Skeletal muscle tissue (tissue), 4 donors: ENCODE results near the gene ARIH2. TPM values are rescaled to one million over a fixed set of nuclear protein-coding genes. Genes with fewer than 3 reads are reported as not detected.

Source experiments
- H3K27ac ChIP-seq: one replicate; pipeline ENCODE4 v1.7.0; 2013; ENCODE audit warnings: mild to moderate bottlenecking, low read depth, low read length, inconsistent platforms
- H3K27me3 ChIP-seq, 3 donors: one replicate each; pipeline ENCODE4 v1.7.0; 2013; ENCODE audit warnings: low read length in 3 of 3; ENCODE audit not compliant: control insufficient read depth in 3 of 3, insufficient read depth in 3 of 3
- H3K36me3 ChIP-seq, 3 donors: one replicate each; pipeline ENCODE4 v1.7.0; 2013; ENCODE audit warnings: low read length in 3 of 3; ENCODE audit not compliant: control insufficient read depth in 3 of 3, insufficient read depth in 3 of 3
- H3K4me1 ChIP-seq, 3 donors: one replicate each; pipeline ENCODE4 v1.7.0; 2013; ENCODE audit warnings: low read length in 3 of 3, mild to moderate bottlenecking in 3 of 3; ENCODE audit not compliant: control insufficient read depth in 3 of 3, insufficient read depth in 3 of 3
- H3K4me3 ChIP-seq, 3 donors: one replicate each; pipeline ENCODE4 v1.7.0; 2013; ENCODE audit warnings: low read length in 3 of 3
- H3K9ac ChIP-seq, 3 donors: one replicate each; pipeline ENCODE4 v1.7.0; 2013; ENCODE audit warnings: low read length in 3 of 3, mild to moderate bottlenecking in 3 of 3, moderate library complexity in 2 of 3, low read depth in 1 of 3
- H3K9me3 ChIP-seq, 3 donors: one replicate each; pipeline ENCODE4 v1.7.0; 2013; ENCODE audit warnings: low read length in 3 of 3; ENCODE audit not compliant: control insufficient read depth in 3 of 3
- total RNA-seq: library from RNA; depleted of rRNA; stranded (reverse); fragments of >200 nt; gene quantifications from one replicate; pipeline ENCODE4 v1.2.3, GENCODE V29; 2014
- donor health status: Osteomylitis.

Gene ARIH2
- total RNA-seq, 1 donor from 2014 or later = 51.7 TPM

DNA sequence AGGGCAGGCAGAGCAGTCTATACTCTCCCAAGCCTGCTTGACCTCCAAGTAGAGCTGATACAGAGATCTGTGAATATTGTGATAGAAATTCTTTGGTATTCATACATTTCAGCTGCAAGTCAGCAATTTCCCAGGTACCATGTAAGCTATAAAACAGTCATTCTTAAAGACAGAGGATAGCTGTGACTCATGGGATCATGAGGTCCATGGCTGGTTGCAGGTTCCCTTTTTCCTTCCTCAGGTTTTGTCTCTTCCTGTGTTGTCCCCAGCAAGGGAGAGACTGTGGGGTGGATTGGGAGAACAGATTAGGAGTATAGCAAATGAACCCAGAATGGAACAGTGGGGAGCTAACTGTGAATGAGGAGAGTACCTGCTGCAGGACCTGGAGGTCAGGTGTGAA, 66.0 kb downstream of the ARIH2 start:
- H3K27ac ChIP-seq = no peak overlapping the region
- peak overlapping the region in 1 of 3 donors; percentile 4 for H3K9ac ChIP-seq
- peaks cover 44 to 60% (median 57%) of the 10 kb centered on the region in 3 donors for H3K36me3 ChIP-seq
- no peak overlapping the region for H3K4me3 ChIP-seq
- H3K27me3 ChIP-seq = no peaks in the 10 kb centered on the region
- peaks cover 8 to 9% (median 9%) of the 10 kb centered on the region in 3 donors for H3K4me1 ChIP-seq
- no peaks in the 10 kb centered on the region for H3K9me3 ChIP-seq

DNA sequence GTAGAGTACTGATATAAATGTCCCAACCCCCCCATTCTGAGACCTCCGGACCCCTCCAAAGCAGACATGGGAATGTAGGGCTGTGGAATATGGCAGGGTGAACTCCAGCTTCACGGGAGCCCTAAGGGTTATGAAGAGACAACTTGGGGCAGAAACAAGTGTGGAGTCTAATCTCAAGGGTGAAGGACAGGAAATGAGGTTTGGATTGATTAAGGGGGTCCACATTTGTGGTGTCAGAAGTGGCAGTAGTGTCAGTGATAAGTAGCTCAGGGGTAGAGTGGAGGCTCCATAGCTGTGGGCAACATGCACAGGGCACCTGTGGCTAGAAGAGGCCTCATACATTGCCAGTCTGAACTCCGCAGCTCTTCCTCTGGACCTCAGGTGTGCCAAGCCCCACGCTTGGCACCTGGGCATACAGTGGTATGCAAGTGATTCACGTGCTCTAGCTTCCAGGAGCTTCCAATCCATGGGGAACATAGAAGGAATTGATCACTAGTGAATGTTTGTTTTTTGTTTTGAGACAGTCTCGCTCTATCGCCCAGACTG, 67.3 kb downstream of the ARIH2 start:
- Histone ChIP-seq H3K9ac (no peak overlapping the region), H3K27me3 (no peaks in the 10 kb centered on the region), H3K4me3 (no peak overlapping the region), H3K36me3 (peaks cover 35 to 51% (median 45%) of the 10 kb centered on the region in 3 donors), H3K9me3 (no peaks in the 10 kb centered on the region), H3K4me1 (peaks cover 10 to 19% (median 13%) of the 10 kb centered on the region in 3 donors), H3K27ac (no peak overlapping the region)

GRCh38 chr3:48989126-48989795, 70.6 kb downstream of the ARIH2 start:
- Histone ChIP-seq H3K27me3 (no peaks in the 10 kb centered on the region), H3K9me3 (no peaks in the 10 kb centered on the region), H3K27ac (peak overlapping the region; percentile 87), H3K9ac (peak overlapping the region; percentile 73 to 92 (median 79)), H3K36me3 (peaks cover 11 to 24% (median 15%) of the 10 kb centered on the region in 3 donors), H3K4me1 (peaks cover 25 to 33% (median 28%) of the 10 kb centered on the region in 3 donors), H3K4me3 (peak overlapping the region; percentile 80 to 91 (median 88))

GRCh38 chr3:48989796-48990635, 71.4 kb downstream of the ARIH2 start, which contains the start of gene P4HTM:
TSS of gene P4HTM (plus strand) at chr3:48990241. CDS start at chr3:48990257, 16 bp downstream.
- Histone ChIP-seq H3K9me3 (no peaks in the 10 kb centered on the region), H3K4me1 (peaks cover 25 to 33% (median 28%) of the 10 kb centered on the region in 3 donors), H3K4me3 (peak within 1 kb of the TSS; percentile 82 to 91 (median 88)), H3K27me3 (no peaks in the 10 kb centered on the region), H3K9ac (peak within 1 kb of the TSS; percentile 80 to 92 (median 86)), H3K27ac (peak within 1 kb of the TSS; percentile 87), H3K36me3 (peaks cover 7 to 16% (median 10%) of the 10 kb centered on the region in 3 donors)

DNA sequence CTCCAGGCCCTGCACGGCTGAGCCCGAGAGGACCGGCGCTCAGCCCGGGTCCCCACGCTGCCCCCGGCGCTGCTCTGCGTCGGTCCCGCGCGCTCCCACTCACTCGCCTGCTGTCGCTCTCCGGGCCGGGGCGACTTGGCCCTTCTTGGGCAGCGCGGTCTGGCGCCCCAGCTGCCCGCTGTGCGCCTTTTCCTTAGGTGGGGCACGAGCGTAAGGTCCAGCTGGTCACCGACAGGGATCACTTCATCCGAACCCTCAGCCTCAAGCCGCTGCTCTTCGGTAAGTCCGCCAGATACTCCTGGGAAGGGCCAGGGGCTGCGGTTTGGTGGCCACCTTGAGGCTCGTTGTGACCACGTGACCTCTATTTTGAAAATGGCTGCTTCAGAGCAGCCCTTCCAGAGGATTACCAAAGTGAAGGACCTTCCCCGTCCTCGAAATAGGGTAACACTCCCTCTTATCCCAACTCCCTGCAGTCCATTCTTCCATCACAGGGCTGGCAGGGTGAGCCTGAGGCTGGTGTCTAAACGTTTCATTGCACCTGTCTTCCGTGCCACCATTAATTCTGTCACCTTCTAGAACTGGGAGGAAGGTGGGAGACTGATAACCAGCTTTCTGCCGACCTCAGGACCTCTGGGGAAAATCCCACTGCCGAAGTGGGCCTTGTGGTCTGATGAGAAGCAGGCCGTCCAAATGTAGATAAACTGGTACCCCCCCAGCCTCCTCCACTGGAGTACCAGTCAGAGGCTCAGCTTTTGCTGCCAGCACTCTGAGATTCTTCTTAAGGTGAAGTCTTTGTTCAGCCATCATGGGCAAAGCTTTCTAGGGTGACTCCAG, 72.2 kb downstream of the ARIH2 start:
- peaks cover 25 to 33% (median 28%) of the 10 kb centered on the region in 3 donors for H3K4me1 ChIP-seq

GRCh38 chr3:48991851-48992545, 73.4 kb downstream of the ARIH2 start:
- Histone ChIP-seq H3K9ac (peak overlapping the region in 2 of 3 donors; percentile 80 to 92), H3K27me3 (no peaks in the 10 kb centered on the region), H3K27ac (peak overlapping the region; percentile 87), H3K4me3 (peak overlapping the region; percentile 82 to 91 (median 88)), H3K36me3 (peaks cover 0 to 7% (median 6%) of the 10 kb centered on the region in 3 donors), H3K9me3 (no peaks in the 10 kb centered on the region), H3K4me1 (peaks cover 25 to 33% (median 28%) of the 10 kb centered on the region in 3 donors)

More for the DNA sequence above, 72.2 kb downstream of the ARIH2 start:
- peaks cover 5 to 11% (median 9%) of the 10 kb centered on the region in 3 donors for H3K36me3 ChIP-seq
- peak overlapping the region; percentile 87 for H3K27ac ChIP-seq
- peak overlapping the region; percentile 82 to 91 (median 88) for H3K4me3 ChIP-seq
- H3K27me3 ChIP-seq = no peaks in the 10 kb centered on the region
- H3K9me3 ChIP-seq = no peaks in the 10 kb centered on the region
- peak overlapping the region; percentile 80 to 92 (median 86) for H3K9ac ChIP-seq

DNA sequence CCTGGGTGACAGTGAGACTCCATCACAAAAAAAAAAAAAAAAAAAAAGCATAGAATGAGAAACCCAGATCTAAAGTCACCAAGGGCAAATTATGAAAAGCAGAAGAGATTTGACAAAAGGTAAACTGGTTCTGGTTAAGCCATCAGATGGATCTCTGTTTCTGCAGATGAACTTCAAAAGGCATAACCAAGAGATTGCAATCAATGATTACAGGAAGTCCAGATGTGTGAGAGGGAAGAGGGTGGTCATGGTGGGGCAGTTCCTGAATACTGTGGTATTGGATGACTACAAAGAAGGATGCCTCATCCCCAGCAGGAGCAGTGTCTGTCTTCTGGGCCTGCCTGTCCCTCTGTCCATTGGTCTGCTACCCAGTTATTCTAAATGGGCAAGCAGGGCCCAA, 75.2 kb downstream of the ARIH2 start:
- Histone ChIP-seq H3K36me3 (peaks cover 0 to 9% (median 7%) of the 10 kb centered on the region in 3 donors), H3K27ac (no peak overlapping the region), H3K27me3 (no peaks in the 10 kb centered on the region), H3K4me3 (no peak overlapping the region), H3K9ac (no peak overlapping the region), H3K9me3 (no peaks in the 10 kb centered on the region), H3K4me1 (peaks cover 25 to 32% (median 28%) of the 10 kb centered on the region in 3 donors)

DNA sequence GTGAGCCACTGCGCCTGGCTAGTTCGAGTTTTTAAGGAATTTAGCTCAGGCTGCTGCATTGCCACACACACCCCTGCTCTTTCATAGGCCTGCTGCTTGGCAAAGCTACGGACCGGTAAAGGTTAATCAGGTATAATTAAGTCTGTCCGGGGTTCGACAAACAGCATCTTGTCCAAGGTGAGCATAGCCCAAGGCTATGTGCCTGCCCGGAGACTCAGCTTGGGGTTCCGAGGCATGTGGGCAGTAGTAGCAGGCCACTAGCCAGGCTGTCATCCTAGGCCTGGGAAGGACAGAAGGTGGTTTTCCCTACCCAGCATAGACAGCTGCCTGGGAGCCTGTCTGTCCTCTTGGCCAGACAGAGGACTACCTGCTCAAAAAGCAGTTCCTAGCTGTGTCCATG, 78.0 kb downstream of the ARIH2 start:
- Histone ChIP-seq H3K4me1 (peaks cover 6 to 8% (median 8%) of the 10 kb centered on the region in 3 donors), H3K9me3 (no peaks in the 10 kb centered on the region), H3K27ac (no peak overlapping the region), H3K9ac (no peak overlapping the region), H3K27me3 (no peaks in the 10 kb centered on the region), H3K4me3 (no peak overlapping the region), H3K36me3 (peaks cover 0 to 9% (median 7%) of the 10 kb centered on the region in 3 donors)
